ENCODE data around the gene NLRC5. TPM values are rescaled to one million over a fixed set of nuclear protein-coding genes. Genes with fewer than 3 reads are reported as not detected.
"Not testable (repeated sequence)": the region's sequence is repeated elsewhere in the genome, so short reads cannot be mapped to it uniquely, and the experiment has no call there.

NLRC5 gene
- total RNA-seq, 3 donors from 2014 or later (not counting 1 experiment from before 2014, with no cell fraction given), result 320 to 563 (median 535) TPM

- DNase-seq, result no peak
These were observed 16.7 kb upstream of the NLRC5 start for GRCh38 chr16:56972403-56973293.

GRCh38 chr16:56973294-56973689 is 16.1 kb upstream of the NLRC5 start:
- WGBS (ENCODE audit: insufficient coverage), result 86% methylated on average over 9 of the region's 9 CpGs
- no peak overlapping the region for H3K27ac ChIP-seq (ENCODE audit: low read length)
- no peak overlapping the region for H3K27ac Mint-ChIP-seq

More at GRCh38 chr16:56972403-56973293, 16.7 kb upstream of the NLRC5 start:
- Mint-ChIP-seq H3K4me1 (no peaks in the 10 kb centered on the region), H3K27ac (no peak overlapping the region), H3K9me3 (no peaks in the 10 kb centered on the region), H3K4me3 (no peak overlapping the region), H3K27me3 (ENCODE audit: low read depth in 2 of 2) (peaks cover 0 to 9% of the 10 kb centered on the region in 2 donors), H3K36me3 (no peaks in the 10 kb centered on the region)
- no peak for TF ChIP-seq CTCF (IDR thresholded peaks at IDR 0.05)
- no peaks in the 10 kb centered on the region for H3K36me3 ChIP-seq (ENCODE audit: control insufficient read depth, insufficient read depth, low read length)
- H3K4me3 ChIP-seq (ENCODE audit: low read length), result no peak overlapping the region
- H3K9me3 ChIP-seq (ENCODE audit: control insufficient read depth, insufficient read depth, low read length), result no peaks in the 10 kb centered on the region
- intact Hi-C loops (cut with micrococcal nuclease), result no loop called here
- H3K27ac ChIP-seq (ENCODE audit: low read length), result no peak overlapping the region
- WGBS (ENCODE audit: insufficient coverage), result 70% methylated on average over 17 of the region's 18 CpGs
- no peak for ATAC-seq
- peaks cover 9% of the 10 kb centered on the region for H3K4me1 ChIP-seq (ENCODE audit: control insufficient read depth, insufficient read depth, low read length)
- H3K27me3 ChIP-seq (ENCODE audit: control insufficient read depth, insufficient read depth, low read length), result no peaks in the 10 kb centered on the region

GRCh38 chr16:56973899-56974298 is 15.5 kb upstream of the NLRC5 start:
- WGBS (ENCODE audit: insufficient coverage), result 85% methylated on average over 5 of the region's 7 CpGs
- H3K4me3 Mint-ChIP-seq; DNase-seq; H3K27ac ChIP-seq (ENCODE audit: low read length); H3K27me3 ChIP-seq (ENCODE audit: control insufficient read depth, insufficient read depth, low read length); ATAC-seq; H3K27me3 Mint-ChIP-seq (ENCODE audit: low read depth in 2 of 2); H3K4me1 Mint-ChIP-seq; intact Hi-C loops (cut with micrococcal nuclease); H3K4me1 ChIP-seq (ENCODE audit: control insufficient read depth, insufficient read depth, low read length); H3K27ac Mint-ChIP-seq; H3K36me3 Mint-ChIP-seq; H3K4me3 ChIP-seq (ENCODE audit: low read length); H3K9me3 ChIP-seq (ENCODE audit: control insufficient read depth, insufficient read depth, low read length); H3K36me3 ChIP-seq (ENCODE audit: control insufficient read depth, insufficient read depth, low read length); H3K9me3 Mint-ChIP-seq: not testable (repeated sequence)

More at GRCh38 chr16:56973294-56973689, 16.1 kb upstream of the NLRC5 start:
- no peaks in the 10 kb centered on the region for H3K36me3 ChIP-seq (ENCODE audit: control insufficient read depth, insufficient read depth, low read length)
- no peak for TF ChIP-seq CTCF (IDR thresholded peaks at IDR 0.05)
- no peaks in the 10 kb centered on the region for H3K27me3 ChIP-seq (ENCODE audit: control insufficient read depth, insufficient read depth, low read length)
- no peaks in the 10 kb centered on the region for H3K9me3 ChIP-seq (ENCODE audit: control insufficient read depth, insufficient read depth, low read length)
- H3K4me1 ChIP-seq (ENCODE audit: control insufficient read depth, insufficient read depth, low read length), result peaks cover 9% of the 10 kb centered on the region
- no peak overlapping the region for H3K4me3 Mint-ChIP-seq
- intact Hi-C loops (cut with micrococcal nuclease), result no loop called here
- no peak overlapping the region for H3K4me3 ChIP-seq (ENCODE audit: low read length)
- DNase-seq, result no peak
- H3K4me1 Mint-ChIP-seq, result no peaks in the 10 kb centered on the region
- no peaks in the 10 kb centered on the region for H3K9me3 Mint-ChIP-seq
- no peaks in the 10 kb centered on the region for H3K36me3 Mint-ChIP-seq
- ATAC-seq, result no peak
- peaks cover 0 to 9% of the 10 kb centered on the region in 2 donors for H3K27me3 Mint-ChIP-seq (ENCODE audit: low read depth in 2 of 2)

GRCh38 chr16:56974549-56975300 is 14.6 kb upstream of the NLRC5 start:
- H3K4me1 Mint-ChIP-seq, result no peaks in the 10 kb centered on the region

More at GRCh38 chr16:56974549-56975300, 14.6 kb upstream of the NLRC5 start:
- Mint-ChIP-seq H3K27ac (no peak overlapping the region), H3K36me3 (no peaks in the 10 kb centered on the region), H3K9me3 (no peaks in the 10 kb centered on the region), H3K4me3 (no peak overlapping the region), H3K27me3 (ENCODE audit: low read depth in 2 of 2) (peaks cover 0 to 9% of the 10 kb centered on the region in 2 donors)
- H3K36me3 ChIP-seq (ENCODE audit: control insufficient read depth, insufficient read depth, low read length), result no peaks in the 10 kb centered on the region
- intact Hi-C loops (cut with micrococcal nuclease), result no loop called here
- no peak for TF ChIP-seq CTCF (IDR thresholded peaks at IDR 0.05)
- H3K4me1 ChIP-seq (ENCODE audit: control insufficient read depth, insufficient read depth, low read length), result peaks cover 13% of the 10 kb centered on the region
- DNase-seq (no peak), ATAC-seq (no peak)
- no peak overlapping the region for H3K4me3 ChIP-seq (ENCODE audit: low read length)
- H3K27me3 ChIP-seq (ENCODE audit: control insufficient read depth, insufficient read depth, low read length), result no peaks in the 10 kb centered on the region
- H3K9me3 ChIP-seq (ENCODE audit: control insufficient read depth, insufficient read depth, low read length), result no peaks in the 10 kb centered on the region
- 80% methylated on average over 9 of the region's 9 CpGs for WGBS (ENCODE audit: insufficient coverage)
- no peak overlapping the region for H3K27ac ChIP-seq (ENCODE audit: low read length)

Data from natural killer cell (primary cell).